Endothelial cell of umbilical vein (primary cell): ENCODE measurements around the gene LCLAT1.

Experiments
- CTCF ChIP-seq, 2 donors: IDR thresholded peaks; 1 replicate in 1 of 2; 2 replicates in 1 of 2; pipeline ENCODE4 v1.5.1; 2011; ENCODE audit warnings: low read length in 2 of 2, mild to moderate bottlenecking in 2 of 2, moderate library complexity in 2 of 2, control low read depth in 1 of 2, inconsistent platforms in 1 of 2, low read depth in 1 of 2; ENCODE audit not compliant: insufficient read depth in 1 of 2; ENCODE audit errors: extremely low read depth in 1 of 2
- EZH2 ChIP-seq: IDR thresholded peaks from 2 replicates; pipeline ENCODE4 v1.6.1; 2012; ENCODE audit warnings: borderline replicate concordance, low read depth, mild to moderate bottlenecking, moderate library complexity, low read length, inconsistent platforms; ENCODE audit not compliant: severe bottlenecking

DNA sequence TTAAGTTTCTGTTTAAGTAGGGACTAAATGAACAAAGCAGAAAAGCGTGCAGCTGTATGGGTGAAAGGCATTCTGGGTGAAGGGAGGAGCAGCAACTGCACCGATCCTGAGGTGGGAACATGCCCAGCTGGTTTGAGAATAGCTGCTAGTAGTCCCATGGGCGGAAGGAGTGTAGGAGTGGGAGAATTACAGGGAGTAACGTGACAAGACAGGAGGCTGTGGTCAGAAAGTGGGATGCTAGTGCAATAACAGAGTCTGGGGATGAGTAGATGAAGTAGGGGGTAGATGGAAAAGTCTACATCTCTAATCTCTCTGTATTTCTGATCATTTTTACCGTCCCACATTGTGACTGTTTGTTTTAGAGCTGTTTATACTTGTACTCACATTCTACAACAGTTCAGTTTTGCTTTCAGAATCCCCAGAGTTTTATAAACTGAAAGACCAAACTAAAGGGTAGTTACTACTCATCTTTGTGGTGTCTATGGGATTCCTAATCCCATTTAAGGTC, 118.9 kb downstream of the LCLAT1 start:
- TF ChIP-seq CTCF (IDR thresholded peaks at IDR 0.05; ENCODE audit: extremely low read depth in 1 of 2, insufficient read depth in 1 of 2, low read depth in 1 of 2, low read length in 2 of 2) (no peak), EZH2 (no peak)
